WI38 (cell line): Measurements from ENCODE around the gene LRIT3.

Experiments
- H3K4me3 ChIP-seq: 2 replicates; pipeline ENCODE4 v1.5.1; 2011; ENCODE audit warnings: low read depth, mild to moderate bottlenecking, control low read depth, low read length
- CTCF ChIP-seq: IDR thresholded peaks from 2 replicates; pipeline ENCODE4 v1.5.1; 2012; ENCODE audit warnings: low read depth, mild to moderate bottlenecking, control low read depth, low read length

The LRIT3 gene

GRCh38 chr4:109810552-109811387, 37.1 kb upstream of the LRIT3 start:
- no peak for TF ChIP-seq CTCF
- H3K4me3 ChIP-seq, result no peak overlapping the region

DNA sequence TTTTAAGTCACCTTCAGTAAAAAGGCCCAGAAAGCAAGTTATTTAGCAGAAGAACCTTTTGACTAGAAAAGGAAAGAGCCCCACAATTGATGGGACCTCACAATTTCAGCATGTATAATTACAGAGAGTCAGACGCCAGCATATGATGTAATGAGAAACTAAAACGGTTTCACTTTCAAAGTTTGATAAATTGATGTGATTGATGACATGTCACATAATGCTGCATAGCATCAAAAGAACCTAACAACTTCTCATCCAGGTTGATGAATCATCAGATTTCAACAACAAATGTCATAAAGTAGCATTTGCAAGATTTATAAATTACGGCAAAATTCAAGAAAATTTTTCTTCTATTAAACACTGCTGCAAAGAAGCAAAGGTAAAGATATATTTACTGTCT, 36.2 kb upstream of the LRIT3 start:
- no peak for TF ChIP-seq CTCF
- no peak overlapping the region for H3K4me3 ChIP-seq

GRCh38 chr4:109815151-109816081, 32.5 kb upstream of the LRIT3 start, which contains the start of gene GAR1:
Gene GAR1 (plus strand): TSS chr4:109815762. CDS start chr4:109816165, 403 bp downstream.
- TF ChIP-seq CTCF, result no peak
- peak within 1 kb of the TSS; percentile 97 for H3K4me3 ChIP-seq

DNA sequence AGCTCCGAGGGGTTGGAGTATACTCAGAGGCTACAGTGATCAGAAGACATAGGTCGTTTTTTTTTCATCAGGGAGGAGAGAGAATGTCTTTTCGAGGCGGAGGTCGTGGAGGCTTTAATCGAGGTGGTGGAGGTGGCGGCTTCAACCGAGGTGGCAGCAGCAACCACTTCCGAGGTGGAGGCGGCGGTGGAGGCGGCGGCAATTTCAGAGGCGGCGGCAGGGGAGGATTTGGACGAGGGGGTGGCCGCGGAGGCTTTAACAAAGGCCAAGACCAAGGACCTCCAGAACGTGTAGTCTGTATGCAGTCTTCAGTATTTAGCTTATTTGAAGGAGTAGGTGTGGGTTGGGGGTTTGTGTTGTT, 31.8 kb upstream of the LRIT3 start:
- H3K4me3 ChIP-seq, result peak overlapping the region; percentile 97
- TF ChIP-seq CTCF, result no peak

GRCh38 chr4:109816894-109817293, 31.0 kb upstream of the LRIT3 start:
- TF ChIP-seq CTCF, result no peak
- peak overlapping the region; percentile 97 for H3K4me3 ChIP-seq

DNA sequence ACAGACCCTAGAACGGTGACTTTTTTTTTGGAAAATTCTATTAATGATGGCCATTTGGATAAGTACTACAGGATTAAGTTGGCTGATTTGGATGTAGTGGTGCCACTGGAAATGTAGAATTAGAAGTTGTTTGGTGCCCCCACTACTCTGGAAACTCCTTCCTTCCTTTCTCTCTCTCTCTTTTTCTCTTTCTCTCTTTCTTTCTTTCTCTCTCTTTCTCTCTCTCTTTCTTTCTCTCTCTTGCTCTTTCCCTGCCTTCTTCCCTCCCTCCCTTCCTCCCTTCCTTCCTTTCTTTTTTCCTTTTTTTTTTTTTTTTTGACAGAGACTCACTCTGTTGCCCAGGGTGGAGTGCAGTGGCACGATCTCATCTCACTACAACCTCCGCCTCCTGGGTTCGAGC, 29.6 kb upstream of the LRIT3 start:
- TF ChIP-seq CTCF, result no peak
- no peak overlapping the region for H3K4me3 ChIP-seq

DNA sequence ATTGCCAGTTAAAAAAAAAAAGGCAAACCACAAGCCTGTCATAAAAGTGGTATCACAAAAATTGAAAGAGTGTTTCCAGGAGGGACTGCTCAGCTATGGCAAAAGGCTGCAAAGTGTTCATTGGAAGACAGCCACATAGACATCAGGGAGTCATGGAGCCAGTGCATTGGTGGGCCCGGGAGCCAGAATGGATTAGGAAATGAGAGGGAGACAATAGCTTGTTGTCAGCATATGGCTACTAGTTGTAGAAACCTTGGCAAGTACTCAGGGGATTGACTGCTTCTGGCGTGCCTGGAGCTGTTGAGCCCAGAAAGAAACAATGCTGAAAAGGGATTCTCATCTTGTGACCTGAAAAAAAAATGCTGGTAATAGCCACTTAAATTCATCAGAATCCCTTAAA, 27.3 kb upstream of the LRIT3 start:
- no peak for TF ChIP-seq CTCF
- no peak overlapping the region for H3K4me3 ChIP-seq
